HG03460 (cell line): ENCODE results near the gene POU2AF2.
"Not testable (repeated sequence)": the region's sequence is repeated elsewhere in the genome, so short reads cannot be mapped to it uniquely, and the experiment has no call there.

Experiments used
- ATAC-seq: cut with Tn5 transposase; IDR thresholded peaks from one replicate; pipeline ENCODE4 v1.9.1; 2021; ENCODE audit not compliant: unreplicated experiment

Gene POU2AF2

GRCh38 chr11:111301004-111301841 is 55.7 kb downstream of the POU2AF2 start:
- no peak for ATAC-seq

DNA sequence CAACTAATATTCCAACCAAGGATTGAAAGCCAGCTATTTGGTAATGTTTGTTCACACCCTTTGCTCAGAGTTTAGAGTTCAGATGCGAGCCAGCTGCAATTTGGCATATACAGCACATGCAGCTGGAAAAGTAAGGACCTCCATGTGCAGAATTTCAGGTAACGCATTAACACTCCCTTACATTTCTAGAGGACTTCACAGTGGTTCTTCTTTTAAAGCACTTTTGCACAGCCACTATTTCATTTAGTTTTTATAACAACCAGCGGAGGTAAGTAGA is 56.3 kb downstream of the POU2AF2 start:
- no peak for ATAC-seq

- ATAC-seq: no peak
These were observed 56.8 kb downstream of the POU2AF2 start for GRCh38 chr11:111302298-111302697.

GRCh38 chr11:111303461-111303860 is 57.9 kb downstream of the POU2AF2 start:
- ATAC-seq: no peak

- ATAC-seq: no peak
These were observed 59.8 kb downstream of the POU2AF2 start for GRCh38 chr11:111305162-111305802.

- no peak for ATAC-seq
These were observed 60.4 kb downstream of the POU2AF2 start for GRCh38 chr11:111305876-111306275.

GRCh38 chr11:111306321-111306720 is 60.8 kb downstream of the POU2AF2 start:
- no peak for ATAC-seq

DNA sequence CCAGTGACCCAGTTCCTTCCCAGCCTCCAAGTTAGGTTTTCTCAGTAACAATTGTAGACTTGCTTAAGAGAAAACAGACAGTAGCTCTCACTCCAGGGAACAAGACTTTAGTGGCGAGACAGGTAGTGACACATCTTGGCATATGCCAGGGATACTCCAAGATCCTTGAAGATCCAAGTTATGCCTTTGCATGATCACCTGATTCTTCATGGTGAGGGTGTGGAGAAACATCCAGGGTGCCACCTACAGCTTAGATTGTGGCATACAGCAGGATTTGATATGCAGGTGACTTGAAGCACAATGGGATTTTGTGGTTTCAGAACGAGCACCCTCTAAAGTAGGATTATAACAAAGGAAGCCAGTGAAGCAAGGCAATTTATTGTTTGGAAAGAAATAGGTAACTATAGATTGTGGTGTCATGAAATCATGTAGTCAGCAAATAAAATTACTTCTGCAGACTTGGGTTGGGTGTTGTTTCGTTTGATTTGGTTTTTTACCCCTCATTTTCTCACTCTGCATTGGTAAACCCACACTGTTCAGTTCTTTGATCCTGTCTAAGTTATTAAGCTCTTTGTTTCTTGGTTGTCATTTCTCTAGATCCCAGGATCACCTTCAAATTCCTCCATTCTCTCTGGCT is 62.1 kb downstream of the POU2AF2 start:
- no peak for ATAC-seq

DNA sequence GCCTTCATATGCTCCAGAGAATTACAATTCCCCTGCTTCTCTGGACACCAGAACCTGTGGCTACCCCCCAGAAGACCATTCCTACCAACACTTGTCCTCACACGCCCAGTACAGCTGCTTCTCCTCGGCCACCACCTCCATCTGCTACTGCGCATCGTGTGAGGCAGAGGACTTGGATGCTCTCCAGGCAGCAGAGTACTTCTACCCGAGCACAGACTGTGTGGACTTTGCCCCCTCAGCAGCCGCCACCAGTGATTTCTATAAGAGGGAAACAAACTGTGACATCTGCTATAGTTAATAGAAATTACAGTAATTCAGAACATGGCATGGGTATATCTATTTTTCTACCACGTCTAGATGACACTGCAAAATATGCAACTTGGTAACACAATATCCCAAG is 62.6 kb downstream of the POU2AF2 start:
- no peak for ATAC-seq

DNA sequence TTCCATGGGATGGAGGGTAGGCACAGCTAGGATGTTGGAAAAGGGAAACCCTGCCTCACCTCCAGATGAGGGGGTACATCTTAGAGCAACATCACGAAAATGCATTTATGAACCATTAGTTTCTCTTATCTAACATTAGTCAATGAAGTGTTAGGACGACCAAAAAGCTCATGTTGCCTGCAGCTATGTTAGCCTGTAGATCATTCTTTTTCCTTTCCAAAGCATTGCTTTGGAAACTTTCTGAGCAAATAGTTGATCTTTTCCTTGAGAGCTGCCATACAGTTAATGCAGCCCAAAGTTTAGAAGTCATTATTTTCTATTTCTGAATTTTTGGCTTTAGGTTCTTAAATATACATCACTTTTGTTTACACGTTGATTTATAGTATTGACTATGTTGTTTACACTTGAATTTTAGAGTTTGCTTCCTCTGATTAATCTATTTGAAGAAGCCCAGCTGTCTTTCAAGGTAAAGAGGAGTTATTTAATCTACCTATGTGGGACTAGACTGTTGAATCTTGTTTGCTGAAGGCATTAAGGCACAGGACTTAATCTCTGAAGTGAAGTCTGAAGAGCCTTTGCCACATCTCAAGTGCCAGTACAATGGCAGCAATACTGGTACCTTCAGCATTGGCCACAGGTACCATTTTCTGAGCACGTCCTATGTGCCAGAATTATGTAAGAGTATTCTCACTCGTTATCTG is 63.8 kb downstream of the POU2AF2 start:
- no peak for ATAC-seq

- ATAC-seq: no peak
These were observed 64.6 kb downstream of the POU2AF2 start for GRCh38 chr11:111310088-111310487.

DNA sequence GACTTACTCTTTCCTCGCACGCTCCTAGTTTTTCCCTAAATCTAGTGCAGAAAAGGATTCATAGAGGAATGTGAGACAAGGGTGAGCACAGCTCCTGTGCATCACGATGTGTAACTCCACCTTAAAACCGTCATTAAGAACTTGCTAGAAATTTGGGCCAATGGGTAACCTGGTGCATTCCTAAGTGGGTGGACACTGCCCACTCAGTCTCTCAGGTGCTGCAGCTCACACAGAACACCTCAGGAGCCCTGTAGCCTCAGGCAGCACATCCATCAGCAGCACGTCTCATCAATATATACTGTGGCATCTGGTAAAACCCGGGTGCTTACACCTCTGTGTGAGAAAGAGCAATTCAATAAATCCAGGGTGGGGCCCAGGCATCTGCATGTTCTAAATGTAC is 65.2 kb downstream of the POU2AF2 start:
- ATAC-seq: no peak

- ATAC-seq: no peak
These were observed 66.6 kb downstream of the POU2AF2 start for GRCh38 chr11:111312076-111312475.

DNA sequence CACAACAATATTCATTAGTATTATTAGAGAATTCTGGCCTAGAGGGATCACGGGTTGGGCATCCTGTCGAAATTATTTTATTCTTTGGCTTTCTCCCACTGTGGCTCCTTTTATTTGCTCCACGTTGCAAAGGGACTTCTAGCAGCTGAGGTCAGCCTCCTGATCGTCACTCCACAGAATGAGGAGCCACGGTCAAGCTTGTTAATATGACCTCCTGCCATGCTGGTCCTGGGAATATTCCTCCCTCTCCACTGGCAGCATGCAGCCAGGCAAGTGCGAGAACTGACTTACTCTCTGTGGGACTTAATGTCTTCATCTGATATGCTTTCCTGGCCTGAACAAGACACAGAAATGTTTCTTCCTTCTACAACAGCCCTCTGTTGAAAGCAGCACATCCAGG is 73.8 kb downstream of the POU2AF2 start:
- ATAC-seq: no peak

- ATAC-seq: not testable (repeated sequence)
These were observed 74.7 kb downstream of the POU2AF2 start for GRCh38 chr11:111320199-111320598.

DNA sequence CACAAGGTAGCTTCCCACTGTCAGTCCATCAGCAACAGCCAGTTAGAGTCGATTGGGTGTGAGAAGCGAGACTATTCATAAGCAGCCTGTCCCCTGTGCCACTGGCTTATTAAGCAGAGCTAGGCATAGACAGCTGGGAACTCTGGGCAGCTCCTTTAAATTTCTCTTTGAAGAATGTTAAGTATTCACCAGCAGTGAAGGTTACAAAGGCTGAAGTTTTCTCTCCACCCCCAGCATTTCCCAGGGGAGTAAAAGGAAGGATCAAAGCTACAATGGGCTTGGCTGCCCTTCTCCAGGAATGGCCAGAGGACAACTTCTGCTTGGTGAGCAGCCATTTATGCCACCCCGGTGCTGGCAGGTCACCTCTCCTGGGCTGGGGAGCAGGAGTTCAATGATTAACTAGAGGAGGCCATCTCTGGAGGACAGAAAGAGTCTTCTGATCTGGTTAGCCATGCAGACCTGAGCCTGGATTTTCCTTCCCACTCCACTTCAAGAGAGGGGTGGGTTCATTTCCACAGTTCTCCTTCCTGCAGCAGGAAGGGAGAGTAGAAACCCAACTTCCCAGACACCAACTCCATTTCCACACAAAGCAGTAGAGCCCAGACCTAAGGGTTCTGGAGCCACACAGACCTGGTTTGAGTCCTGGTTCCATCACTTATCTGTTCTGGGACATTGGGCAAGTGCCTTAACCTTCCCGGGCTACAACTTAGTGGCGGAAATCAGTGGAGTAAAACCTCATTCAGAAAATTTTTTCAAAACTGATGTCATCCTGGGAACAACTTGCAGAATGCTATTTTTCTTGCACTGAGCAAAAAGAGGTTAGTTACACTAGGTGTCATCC is 75.4 kb downstream of the POU2AF2 start:
- ATAC-seq: no peak

GRCh38 chr11:111322534-111322933 is 77.0 kb downstream of the POU2AF2 start:
- ATAC-seq: no peak

GRCh38 chr11:111324277-111324720 is 78.8 kb downstream of the POU2AF2 start:
- ATAC-seq: no peak

DNA sequence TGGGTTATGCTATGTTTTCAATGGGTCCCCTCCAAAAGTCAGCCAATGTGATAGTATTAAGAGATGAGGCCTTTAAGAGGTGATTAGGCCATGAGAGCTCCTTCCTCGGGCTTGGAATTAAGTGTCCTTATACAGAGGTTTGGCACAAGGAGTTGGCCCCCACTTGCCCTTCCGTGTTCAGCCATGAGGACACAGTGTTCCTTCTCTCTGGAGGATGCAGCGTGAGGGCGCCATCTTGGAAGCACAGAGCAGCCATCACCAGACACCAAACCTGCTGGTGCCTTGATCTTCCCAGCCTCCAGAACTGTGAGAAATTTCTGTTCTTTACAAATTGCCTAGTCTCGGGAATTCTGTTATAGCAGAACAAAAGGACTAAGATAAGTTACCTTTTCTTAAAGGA is 79.7 kb downstream of the POU2AF2 start:
- ATAC-seq: no peak

DNA sequence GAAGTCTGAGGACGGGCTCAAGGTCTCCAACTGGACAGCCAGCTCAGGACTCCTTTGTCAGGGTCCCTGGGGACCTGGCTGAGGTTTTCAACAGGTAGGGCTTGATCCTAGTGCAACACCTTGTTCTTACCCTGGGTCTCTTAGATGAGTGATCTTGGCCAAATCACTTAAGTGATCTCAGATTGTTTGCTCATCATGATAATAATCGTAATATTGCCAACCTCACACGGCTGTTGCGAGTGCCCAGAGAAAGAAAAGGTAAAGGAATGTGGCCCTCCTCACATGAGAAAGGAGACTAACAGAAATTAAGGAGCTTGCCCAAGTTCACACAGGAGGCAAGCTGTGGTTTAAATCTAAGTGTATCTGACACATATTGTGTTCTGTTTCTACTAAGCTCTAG is 81.3 kb downstream of the POU2AF2 start:
- ATAC-seq: no peak
